ENCODE measurements around the gene ANKH. TPM values are rescaled to one million over a fixed set of nuclear protein-coding genes. Genes with fewer than 3 reads are reported as not detected.
A peak's percentile ranks its signal among the peaks of the same experiment; 100 is the strongest.
"Not testable (repeated sequence)": the region's sequence is repeated elsewhere in the genome, so short reads cannot be mapped to it uniquely, and the experiment has no call there.

The ANKH gene
- total RNA-seq, 1 donor from 2014 or later = 39.1 TPM

GRCh38 chr5:14850419-14851049, 21.0 kb downstream of the ANKH start:
- Mint-ChIP-seq H3K36me3 (no peaks in the 10 kb centered on the region), H3K27ac (peak overlapping the region; percentile 24), H3K9me3 (no peaks in the 10 kb centered on the region), H3K4me3 (no peak overlapping the region), H3K27me3 (ENCODE audit: low read depth) (no peaks in the 10 kb centered on the region), H3K4me1 (peaks cover 23% of the 10 kb centered on the region)
- no peak for TF ChIP-seq CTCF (IDR thresholded peaks at IDR 0.05; ENCODE audit: unreplicated experiment)
- no peak for DNase-seq (ENCODE audit: low spot score in 2 of 2, unreplicated experiment in 2 of 2)

GRCh38 chr5:14849516-14850294, 21.9 kb downstream of the ANKH start:
- no peak for TF ChIP-seq CTCF (IDR thresholded peaks at IDR 0.05; ENCODE audit: unreplicated experiment)
- H3K36me3 Mint-ChIP-seq = no peaks in the 10 kb centered on the region
- H3K9me3 Mint-ChIP-seq = no peaks in the 10 kb centered on the region
- H3K4me1 Mint-ChIP-seq = peaks cover 25% of the 10 kb centered on the region
- no peaks in the 10 kb centered on the region for H3K27me3 Mint-ChIP-seq (ENCODE audit: low read depth)
- DNase-seq (ENCODE audit: low spot score in 2 of 2, unreplicated experiment in 2 of 2) = no peak
- no peak overlapping the region for H3K4me3 Mint-ChIP-seq
- H3K27ac Mint-ChIP-seq = no peak overlapping the region

- H3K9me3 Mint-ChIP-seq; H3K36me3 Mint-ChIP-seq; DNase-seq (ENCODE audit: low spot score in 2 of 2, unreplicated experiment in 2 of 2); H3K27me3 Mint-ChIP-seq (ENCODE audit: low read depth); H3K27ac Mint-ChIP-seq; H3K4me3 Mint-ChIP-seq: not testable (repeated sequence)
- H3K4me1 Mint-ChIP-seq = peaks cover 29% of the 10 kb centered on the region
Measured at GRCh38 chr5:14848942-14849341, 22.6 kb downstream of the ANKH start.

DNA sequence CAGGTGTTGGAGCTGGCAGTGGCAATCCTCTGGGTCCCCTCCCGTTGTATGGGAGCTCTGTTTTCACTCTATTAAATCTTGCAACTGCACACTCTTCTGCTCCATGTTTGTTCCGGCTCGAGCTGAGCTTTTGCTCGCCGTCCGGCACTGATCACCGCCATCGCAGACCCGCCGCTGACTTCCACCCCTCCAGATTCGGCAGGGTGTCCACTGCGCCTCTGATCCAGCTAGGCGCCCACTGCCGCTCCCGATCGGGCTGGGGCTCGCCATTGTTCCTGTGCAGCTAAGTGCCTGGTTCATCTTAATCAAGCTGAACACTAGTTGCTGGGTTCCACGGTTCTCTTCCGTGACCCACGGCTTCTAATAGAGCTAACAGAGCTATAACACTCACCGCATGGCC, 23.2 kb downstream of the ANKH start:
- Mint-ChIP-seq H3K4me1 (peaks cover 29% of the 10 kb centered on the region), H3K27me3 (ENCODE audit: low read depth) (no peaks in the 10 kb centered on the region), H3K9me3 (no peaks in the 10 kb centered on the region), H3K27ac (no peak overlapping the region), H3K4me3 (no peak overlapping the region), H3K36me3 (no peaks in the 10 kb centered on the region)
- no peak for DNase-seq (ENCODE audit: low spot score in 2 of 2, unreplicated experiment in 2 of 2)
- TF ChIP-seq CTCF (IDR thresholded peaks at IDR 0.05; ENCODE audit: unreplicated experiment) = no peak

- Mint-ChIP-seq H3K4me1 (peaks cover 29% of the 10 kb centered on the region), H3K4me3 (no peak overlapping the region), H3K36me3 (no peaks in the 10 kb centered on the region), H3K27me3 (ENCODE audit: low read depth) (no peaks in the 10 kb centered on the region), H3K27ac (no peak overlapping the region), H3K9me3 (no peaks in the 10 kb centered on the region)
- no peak for DNase-seq (ENCODE audit: low spot score in 2 of 2, unreplicated experiment in 2 of 2)
- TF ChIP-seq CTCF (IDR thresholded peaks at IDR 0.05; ENCODE audit: unreplicated experiment) = no peak
Measured at GRCh38 chr5:14847471-14847870, 24.1 kb downstream of the ANKH start.

DNA sequence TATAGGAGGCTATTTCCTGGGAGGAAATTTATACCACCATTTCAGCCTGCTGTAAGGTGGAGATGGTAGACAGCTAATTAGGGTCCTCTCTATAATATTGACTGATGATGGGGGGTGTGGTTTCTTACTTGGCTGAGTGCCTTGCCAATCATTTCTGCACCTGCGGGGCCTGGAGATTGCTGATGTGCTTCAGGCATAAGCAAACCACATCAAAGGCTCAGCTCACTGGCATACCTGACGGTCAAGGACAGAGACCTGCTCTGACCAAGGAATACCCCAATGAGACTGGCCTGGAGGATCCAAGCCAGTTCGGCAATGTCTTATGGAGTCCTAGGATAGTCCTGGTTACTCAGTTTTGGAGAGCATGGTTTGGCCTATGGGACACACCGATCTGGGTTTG, 29.5 kb downstream of the ANKH start:
- Mint-ChIP-seq H3K36me3 (peaks cover under 1% of the 10 kb centered on the region), H3K4me3 (no peak overlapping the region), H3K9me3 (no peaks in the 10 kb centered on the region), H3K4me1 (peaks cover 7% of the 10 kb centered on the region), H3K27ac (no peak overlapping the region), H3K27me3 (ENCODE audit: low read depth) (peaks cover 1% of the 10 kb centered on the region)
- TF ChIP-seq CTCF (IDR thresholded peaks at IDR 0.05; ENCODE audit: unreplicated experiment) = no peak
- no peak for DNase-seq (ENCODE audit: low spot score in 2 of 2, unreplicated experiment in 2 of 2)
